GM08714 (cell line): ENCODE results near the gene SASS6.

ENCODE experiments used
- H3K4me3 ChIP-seq: fragments of 200-500 bp; sonication (Bioruptor generic); 2 replicates; pipeline ENCODE4 v1.5.1; 2014; ENCODE audit warnings: mild to moderate bottlenecking, low read length, inconsistent platforms
- ZNF274 ChIP-seq: IDR thresholded peaks from 2 replicates; pipeline ENCODE4 v1.6.1; 2012; ENCODE audit warnings: mild to moderate bottlenecking, low read depth, low read length

SASS6 gene

GRCh38 chr1:100131623-100132022, 1.1 kb downstream of the SASS6 start:
- no peak for TF ChIP-seq ZNF274
- H3K4me3 ChIP-seq, result peak overlapping the region; percentile 73; the same call in 1 of the 2 replicates

DNA sequence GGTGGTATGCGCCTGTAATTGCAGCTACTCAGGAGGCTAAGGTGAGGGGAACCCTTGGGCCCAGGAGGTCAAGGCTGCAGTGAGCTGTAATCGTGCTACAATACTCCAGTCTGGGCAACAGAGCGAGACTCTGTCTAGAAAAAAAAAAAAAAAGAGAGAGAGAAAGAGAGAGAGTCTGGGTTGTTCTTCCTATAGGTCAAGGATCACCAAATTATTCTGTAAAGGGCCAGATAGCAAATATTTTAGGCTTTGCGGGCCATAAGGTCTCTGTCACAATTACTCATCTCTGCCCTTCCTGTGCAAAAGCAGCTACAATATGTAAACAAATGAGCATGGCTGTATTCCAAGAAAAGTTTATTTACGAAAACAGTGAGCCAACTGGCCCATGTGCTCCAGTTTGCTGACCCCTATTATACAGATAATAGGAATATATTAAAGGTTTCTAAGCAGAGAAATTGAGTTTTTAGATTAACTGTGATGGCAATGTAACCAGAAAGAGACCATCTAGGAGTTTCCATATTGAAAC, 2.1 kb downstream of the SASS6 start:
- no peak for TF ChIP-seq ZNF274
- H3K4me3 ChIP-seq, result no peak overlapping the region

DNA sequence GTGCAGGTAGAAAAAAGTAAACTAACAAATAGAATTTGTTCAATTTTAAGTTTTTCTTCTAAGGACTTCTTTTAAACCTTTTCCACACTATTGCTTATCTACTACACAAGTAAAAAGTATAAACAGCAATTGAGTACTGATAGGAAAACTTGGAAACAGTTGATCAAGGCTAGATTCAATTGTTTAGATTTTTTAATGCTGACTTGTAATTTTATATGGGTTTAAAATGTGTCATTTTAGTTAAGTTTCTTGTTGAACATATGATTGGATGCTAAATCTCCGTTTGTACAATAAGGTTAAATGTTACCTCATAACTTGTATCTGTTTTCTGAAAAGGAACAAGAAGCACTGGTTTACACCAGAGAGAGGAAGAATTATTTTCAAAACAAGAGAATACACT, 5.5 kb downstream of the SASS6 start:
- H3K4me3 ChIP-seq, result no peak overlapping the region
- no peak for TF ChIP-seq ZNF274

DNA sequence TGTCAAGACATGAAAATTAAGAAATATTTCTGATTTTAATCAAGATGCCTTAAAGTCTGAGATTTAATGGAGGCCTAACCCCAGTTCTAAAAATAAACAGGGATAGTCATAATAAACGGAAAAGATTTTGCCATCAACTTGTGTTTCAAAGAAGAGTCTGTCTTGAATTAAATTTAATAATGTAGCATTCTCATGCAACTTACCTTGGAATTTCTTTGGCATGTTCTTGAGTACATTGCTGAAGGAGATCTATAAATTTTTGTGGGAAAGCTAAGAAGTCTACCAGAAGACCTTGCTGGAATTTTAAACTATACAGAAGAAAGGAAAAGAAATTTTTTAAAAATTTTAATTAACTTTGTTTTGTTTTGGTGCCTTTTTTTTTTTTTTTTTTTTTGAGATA, 10.6 kb downstream of the SASS6 start:
- no peak overlapping the region for H3K4me3 ChIP-seq
- TF ChIP-seq ZNF274, result no peak

- H3K4me3 ChIP-seq, result no peak overlapping the region
- no peak for TF ChIP-seq ZNF274
Observed at GRCh38 chr1:100115524-100115923, 17.2 kb downstream of the SASS6 start.

DNA sequence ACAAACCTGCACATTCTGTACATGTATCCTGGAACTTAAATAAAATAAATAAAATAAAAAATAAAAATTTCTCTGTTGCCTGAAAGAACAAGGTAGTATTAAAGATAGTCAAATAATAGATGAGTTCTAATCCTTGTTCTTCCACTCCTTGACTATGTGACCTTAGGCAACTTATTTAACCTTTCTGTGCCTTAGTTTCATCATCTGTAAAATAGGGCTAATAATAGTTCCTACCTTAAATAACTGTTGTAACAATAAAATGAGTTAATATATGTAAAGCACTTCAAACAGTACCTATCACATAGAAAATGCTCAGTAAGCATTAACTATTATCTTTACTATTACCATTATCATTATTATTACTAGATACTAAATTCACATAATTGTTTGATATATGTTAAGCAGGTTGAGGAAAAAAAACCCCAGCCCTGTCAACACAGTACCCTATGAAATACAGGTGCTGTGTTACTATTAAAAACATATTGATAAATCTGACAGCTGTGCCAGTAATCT, 23.1 kb downstream of the SASS6 start:
- H3K4me3 ChIP-seq, result no peak overlapping the region
- no peak for TF ChIP-seq ZNF274

GRCh38 chr1:100107696-100108095, 25.0 kb downstream of the SASS6 start:
- no peak for TF ChIP-seq ZNF274

DNA sequence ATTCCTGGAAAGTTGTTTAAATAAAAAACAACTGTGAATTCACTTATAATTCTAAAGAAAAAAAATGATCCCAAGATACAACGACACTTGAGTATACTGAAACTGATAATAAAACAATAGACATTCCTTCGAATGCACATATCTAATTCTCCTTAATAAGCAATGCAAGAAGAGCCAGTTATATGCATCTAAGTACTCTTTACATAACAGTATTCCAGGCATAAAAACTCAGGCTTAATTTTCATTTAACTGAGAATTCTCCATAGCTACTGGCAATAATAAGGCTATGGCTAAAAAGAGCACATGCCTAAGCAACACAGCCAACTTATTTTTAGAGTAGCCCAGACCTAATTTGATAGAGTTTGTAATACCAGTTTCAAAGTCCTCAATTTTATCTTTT, 31.2 kb downstream of the SASS6 start:
- TF ChIP-seq ZNF274, result no peak
- no peak overlapping the region for H3K4me3 ChIP-seq

More at GRCh38 chr1:100107696-100108095, 25.0 kb downstream of the SASS6 start:
- H3K4me3 ChIP-seq, result no peak overlapping the region

DNA sequence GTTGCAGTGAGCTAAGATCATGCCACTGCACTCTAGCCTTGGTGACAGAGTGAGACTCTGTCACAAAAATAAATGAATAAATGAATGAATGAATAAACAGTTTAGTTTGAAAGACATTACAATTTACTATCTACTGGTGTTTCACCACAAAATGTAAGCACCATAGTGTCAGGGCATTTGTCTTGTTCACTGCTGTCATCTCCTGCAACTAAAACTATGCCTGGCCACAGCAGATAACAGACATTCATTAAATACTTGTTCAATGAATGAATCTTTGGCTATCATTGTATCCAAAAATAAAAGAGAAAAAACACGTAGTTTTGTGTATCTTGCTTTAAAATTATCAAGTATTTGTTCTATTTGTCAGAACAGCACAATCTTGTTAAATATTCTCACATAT, 32.5 kb downstream of the SASS6 start:
- no peak overlapping the region for H3K4me3 ChIP-seq
- no peak for TF ChIP-seq ZNF274

- TF ChIP-seq ZNF274, result no peak
- no peak overlapping the region for H3K4me3 ChIP-seq
Observed at GRCh38 chr1:100090471-100090870, 42.3 kb downstream of the SASS6 start.

DNA sequence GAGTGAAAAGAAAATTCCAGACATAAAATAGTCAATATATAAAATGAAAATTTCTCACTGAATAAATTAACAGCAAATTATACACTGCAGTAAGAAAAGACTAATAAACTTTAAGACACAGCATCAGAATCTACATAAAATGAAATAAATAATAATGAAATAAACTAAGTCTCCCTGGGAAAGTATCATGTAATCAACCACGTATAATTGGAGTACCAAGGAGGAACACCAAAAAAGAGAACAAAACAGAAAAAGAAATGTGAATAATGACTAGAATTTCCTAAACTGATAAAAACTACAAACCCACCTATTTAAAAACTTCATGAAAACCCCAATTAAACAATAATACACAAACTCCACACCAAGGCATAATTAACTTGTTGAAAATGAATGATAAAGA, 43.6 kb downstream of the SASS6 start:
- no peak overlapping the region for H3K4me3 ChIP-seq
- TF ChIP-seq ZNF274, result no peak

GRCh38 chr1:100087396-100087795, 45.3 kb downstream of the SASS6 start:
- TF ChIP-seq ZNF274, result no peak
- no peak overlapping the region for H3K4me3 ChIP-seq

- TF ChIP-seq ZNF274, result no peak
- no peak overlapping the region for H3K4me3 ChIP-seq
Observed at GRCh38 chr1:100080331-100080730, 52.4 kb downstream of the SASS6 start.

- no peak overlapping the region for H3K4me3 ChIP-seq
Observed at GRCh38 chr1:100077531-100077930, 55.2 kb downstream of the SASS6 start.

GRCh38 chr1:100076744-100077143, 56.0 kb downstream of the SASS6 start:
- H3K4me3 ChIP-seq, result no peak overlapping the region; the same call in 1 of the 2 replicates
- TF ChIP-seq ZNF274, result no peak

More at GRCh38 chr1:100077531-100077930, 55.2 kb downstream of the SASS6 start:
- TF ChIP-seq ZNF274, result no peak

GRCh38 chr1:100076319-100076718, 56.4 kb downstream of the SASS6 start:
- no peak overlapping the region; the same call in 1 of the 2 replicates for H3K4me3 ChIP-seq
- no peak for TF ChIP-seq ZNF274

GRCh38 chr1:100075773-100076172, 57.0 kb downstream of the SASS6 start:
- H3K4me3 ChIP-seq, result no peak overlapping the region
- TF ChIP-seq ZNF274, result no peak
